Measurements from ENCODE around the gene MYO1H. TPM values are rescaled to one million over a fixed set of nuclear protein-coding genes. Genes with fewer than 3 reads are reported as not detected.

Gene MYO1H
- total and polyA plus RNA-seq, 10 donors, result 0.05 TPM; not detected in 9

- Histone ChIP-seq H3K4me3 (no peak overlapping the region), H3K27ac (no peak overlapping the region), H3K9me3 (no peaks in the 10 kb centered on the region), H3K4me1 (no peaks in the 10 kb centered on the region), H3K27me3 (replicated peaks in 1 of 7) (peaks cover 0 to 37% (median 0%) of the 10 kb centered on the region in 7 donors), H3K36me3 (no peaks in the 10 kb centered on the region)
- 62 to 79% (median 71%) methylated on average over 6 of the region's 6 CpGs for WGBS, 5 donors
- TF ChIP-seq POLR2AphosphoS5 (IDR thresholded peaks at IDR 0.05) (no peak), CTCF (IDR thresholded peaks at IDR 0.05 in 8 of 11, conservative IDR thresholded peaks at IDR 0.05 in 3 of 11) (no peak), POLR2A (IDR thresholded peaks at IDR 0.05) (no peak)
- DNase-seq, result no peak
- intact Hi-C loops (cut with DNase I; ENCODE audit: low total_unique reads), result no loop called here
Observed at GRCh38 chr12:109352184-109352583, 4.5 kb downstream of the MYO1H start.

- no peak for DNase-seq
- Histone ChIP-seq H3K27ac (no peak overlapping the region), H3K9me3 (no peaks in the 10 kb centered on the region), H3K4me1 (no peaks in the 10 kb centered on the region), H3K36me3 (no peaks in the 10 kb centered on the region), H3K27me3 (replicated peaks in 1 of 7) (peaks cover 0 to 38% (median 0%) of the 10 kb centered on the region in 7 donors), H3K4me3 (no peak overlapping the region)
- intact Hi-C loops (cut with DNase I; ENCODE audit: low total_unique reads), result no loop called here
- TF ChIP-seq POLR2A (IDR thresholded peaks at IDR 0.05) (no peak), CTCF (IDR thresholded peaks at IDR 0.05 in 8 of 11, conservative IDR thresholded peaks at IDR 0.05 in 3 of 11) (no peak), POLR2AphosphoS5 (IDR thresholded peaks at IDR 0.05) (no peak)
- WGBS, 5 donors, result 67 to 86% (median 79%) methylated on average over 3 of the region's 3 CpGs
Observed at GRCh38 chr12:109356577-109356976, 8.9 kb downstream of the MYO1H start.

- DNase-seq, result no peak
- Histone ChIP-seq H3K36me3 (no peaks in the 10 kb centered on the region), H3K27me3 (replicated peaks in 1 of 7) (peaks cover 0 to 33% (median 0%) of the 10 kb centered on the region in 7 donors), H3K4me3 (no peak overlapping the region), H3K9me3 (no peaks in the 10 kb centered on the region), H3K4me1 (no peaks in the 10 kb centered on the region), H3K27ac (no peak overlapping the region)
- 26 to 59% (median 38%) methylated on average over 2 of the region's 2 CpGs for WGBS, 5 donors
- intact Hi-C loops (cut with DNase I; ENCODE audit: low total_unique reads), result no loop called here
- no peak for TF ChIP-seq CTCF (IDR thresholded peaks at IDR 0.05 in 8 of 11, conservative IDR thresholded peaks at IDR 0.05 in 3 of 11)
- TF ChIP-seq POLR2AphosphoS5 (IDR thresholded peaks at IDR 0.05), result no peak
- TF ChIP-seq POLR2A (IDR thresholded peaks at IDR 0.05), result no peak
Observed at GRCh38 chr12:109357032-109357431, 9.3 kb downstream of the MYO1H start.

GRCh38 chr12:109358154-109358869, 10.6 kb downstream of the MYO1H start:
- Histone ChIP-seq H3K4me3 (peak overlapping the region in 1 of 8 donors; percentile 35), H3K27ac (peak overlapping the region in 2 of 8 donors; percentile 16 to 45), H3K9me3 (no peaks in the 10 kb centered on the region), H3K36me3 (no peaks in the 10 kb centered on the region), H3K4me1 (no peaks in the 10 kb centered on the region), H3K27me3 (replicated peaks in 1 of 7) (peaks cover 0 to 33% (median 0%) of the 10 kb centered on the region in 7 donors)
- intact Hi-C loops (cut with DNase I; ENCODE audit: low total_unique reads), result no loop called here
- DNase-seq, result no peak
- TF ChIP-seq POLR2A (IDR thresholded peaks at IDR 0.05) (no peak), CTCF (IDR thresholded peaks at IDR 0.05 in 8 of 11, conservative IDR thresholded peaks at IDR 0.05 in 3 of 11) (no peak), POLR2AphosphoS5 (IDR thresholded peaks at IDR 0.05) (no peak)
- WGBS, 5 donors, result 51 to 64% (median 56%) methylated on average over 10 of the region's 10 CpGs

All from spleen (tissue), 11 donors.